ENCODE measurements around the gene THNSL1. TPM values are rescaled to one million over a fixed set of nuclear protein-coding genes. Genes with fewer than 3 reads are reported as not detected.

Gene THNSL1
- total and polyA plus RNA-seq, 12 donors = 1.4 to 6.8 (median 5.1) TPM

- intact Hi-C loops (cut with DNase I) = no loop called here
- H3K27me3 ChIP-seq = peaks cover 0 to 3% (median 0%) of the 10 kb centered on the region in 7 donors
- TF ChIP-seq CTCF (IDR thresholded peaks at IDR 0.05) = no peak
- peaks cover 0 to 7% (median 0%) of the 10 kb centered on the region in 11 donors for H3K9me3 ChIP-seq
- ATAC-seq (no peak), DNase-seq (no peak)
- H3K4me3 ChIP-seq = no peak overlapping the region
- peaks cover 0 to 13% (median 6%) of the 10 kb centered on the region in 9 donors for H3K4me1 ChIP-seq
- 93 to 94% methylated on average over 1 of the region's 1 CpG for WGBS, 2 donors
- no peak overlapping the region for H3K27ac ChIP-seq
- no peaks in the 10 kb centered on the region for H3K36me3 ChIP-seq
Observed at GRCh38 chr10:25052012-25052411, 35.6 kb downstream of the THNSL1 start.

- Histone ChIP-seq H3K27me3 (no peaks in the 10 kb centered on the region), H3K9me3 (no peaks in the 10 kb centered on the region), H3K4me3 (no peak overlapping the region), H3K36me3 (no peaks in the 10 kb centered on the region), H3K27ac (no peak overlapping the region), H3K4me1 (peaks cover 0 to 9% (median 0%) of the 10 kb centered on the region in 9 donors)
- TF ChIP-seq CTCF (IDR thresholded peaks at IDR 0.05) = no peak
- ATAC-seq = no peak
- intact Hi-C loops (cut with DNase I) = no loop called here
- WGBS, 2 donors = 79% methylated on average over 3 of the region's 3 CpGs
- DNase-seq = no peak
Observed at GRCh38 chr10:25056726-25057125, 40.3 kb downstream of the THNSL1 start.

- Histone ChIP-seq H3K9me3 (no peaks in the 10 kb centered on the region), H3K27me3 (no peaks in the 10 kb centered on the region), H3K36me3 (no peaks in the 10 kb centered on the region), H3K4me3 (no peak overlapping the region), H3K27ac (no peak overlapping the region), H3K4me1 (peaks cover 0 to 16% (median 0%) of the 10 kb centered on the region in 9 donors)
- 47 to 70% methylated on average over 4 of the region's 4 CpGs for WGBS, 2 donors
- ATAC-seq = no peak
- intact Hi-C loops (cut with DNase I) = no loop called here
- no peak for DNase-seq
- TF ChIP-seq CTCF (IDR thresholded peaks at IDR 0.05) = no peak
Observed at GRCh38 chr10:25057886-25058285, 41.5 kb downstream of the THNSL1 start.

GRCh38 chr10:25059990-25060389 is 43.6 kb downstream of the THNSL1 start:
- intact Hi-C loops (cut with DNase I) = no loop called here
- Histone ChIP-seq H3K36me3 (no peaks in the 10 kb centered on the region), H3K4me1 (peaks cover 0 to 16% (median 0%) of the 10 kb centered on the region in 9 donors), H3K9me3 (no peaks in the 10 kb centered on the region), H3K4me3 (no peak overlapping the region), H3K27ac (no peak overlapping the region), H3K27me3 (no peaks in the 10 kb centered on the region)
- peak in 4 of 8 donors; percentile 34 to 57 (median 45) for ATAC-seq
- peak in 1 of 2 donors; percentile 14 for DNase-seq
- WGBS, 2 donors = 41 to 50% methylated on average over 7 of the region's 7 CpGs
- no peak for TF ChIP-seq CTCF (IDR thresholded peaks at IDR 0.05)
